Measurements from ENCODE around the gene MUC2. TPM values are rescaled to one million over a fixed set of nuclear protein-coding genes. Genes with fewer than 3 reads are reported as not detected.

The MUC2 gene
- total and polyA plus RNA-seq, 2 of the 13 experiments (the other 11 are each of a cell fraction or from before 2014, with no cell fraction given), result not detected

GRCh38 chr11:1104411-1105182 lies 29.9 kb downstream of the MUC2 start:
- Histone ChIP-seq H2AFZ (ENCODE audit: low read length) (no peak overlapping the region), H3K27ac (ENCODE audit: extremely low read length, insufficient read depth, low read length) (no peak overlapping the region), H3K79me2 (ENCODE audit: insufficient read depth, low read length) (no peaks in the 10 kb centered on the region), H3K27me3 (ENCODE audit: control insufficient read depth in 1 of 2, insufficient read depth in 2 of 2, low read length in 2 of 2) (peaks cover 17 to 73% of the 10 kb centered on the region in 2 experiments; a peak in 4 of 5 replicates), H3K9ac (ENCODE audit: insufficient read depth, low read depth, low read length) (no peak overlapping the region), H4K20me1 (ENCODE audit: insufficient read depth, low read length) (no peaks in the 10 kb centered on the region), H3K9me3 (ENCODE audit: low read length) (peaks cover 2% of the 10 kb centered on the region; the same call in 1 of the 2 replicates), H3K4me1 (ENCODE audit: insufficient read depth, low read length) (no peaks in the 10 kb centered on the region), H3K36me3 (replicated peaks in 1 of 2; ENCODE audit: control insufficient read depth in 1 of 2, insufficient read depth in 2 of 2, low read length in 2 of 2) (no peaks in the 10 kb centered on the region), H3K4me2 (ENCODE audit: low read depth, low read length) (no peak overlapping the region), H3K4me3 (replicated peaks in 1 of 3; ENCODE audit: insufficient read depth in 1 of 3, low read depth in 2 of 3, low read length in 3 of 3) (no peak overlapping the region)
- ChIA-PET CTCF (ENCODE audit: low intra/inter-chr PET ratio, low total read pairs) (no interaction called here), POLR2A (no interaction called here)
- no peak for ATAC-seq
- intact Hi-C loops (cut with micrococcal nuclease; ENCODE audit: unreplicated experiment), result no loop called here
- DNase-seq (ENCODE audit: low spot score), result no peak
- FAIRE-seq, result no peak
- BruUV-seq (replicated peaks), result no TSS peak
- no peak for TF ChIP-seq ZNF598 (CRISPR knock-in tag; IDR thresholded peaks at IDR 0.05; ENCODE audit: borderline replicate concordance)
- no peak for TF ChIP-seq CHCHD3 (CRISPR knock-in tag; IDR thresholded peaks at IDR 0.05)
- TF ChIP-seq ZNF841 (CRISPR knock-in tag; IDR thresholded peaks at IDR 0.05; ENCODE audit: borderline replicate concordance), result no peak
- TF ChIP-seq TBX2 (CRISPR knock-in tag; IDR thresholded peaks at IDR 0.05; ENCODE audit: borderline replicate concordance), result no peak
- TF ChIP-seq ZSCAN30 (CRISPR knock-in tag; IDR thresholded peaks at IDR 0.05), result no peak
- TF ChIP-seq, protein P1, sequence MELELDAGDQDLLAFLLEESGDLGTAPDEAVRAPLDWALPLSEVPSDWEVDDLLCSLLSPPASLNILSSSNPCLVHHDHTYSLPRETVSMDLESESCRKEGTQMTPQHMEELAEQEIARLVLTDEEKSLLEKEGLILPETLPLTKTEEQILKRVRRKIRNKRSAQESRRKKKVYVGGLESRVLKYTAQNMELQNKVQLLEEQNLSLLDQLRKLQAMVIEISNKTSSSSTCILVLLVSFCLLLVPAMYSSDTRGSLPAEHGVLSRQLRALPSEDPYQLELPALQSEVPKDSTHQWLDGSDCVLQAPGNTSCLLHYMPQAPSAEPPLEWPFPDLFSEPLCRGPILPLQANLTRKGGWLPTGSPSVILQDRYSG (CRISPR knock-in tag; IDR thresholded peaks at IDR 0.05), result no peak
- no peak for TF ChIP-seq MTA1 (CRISPR knock-in tag; IDR thresholded peaks at IDR 0.05; ENCODE audit: borderline replicate concordance)
- no peak for TF ChIP-seq RBFOX2 (IDR thresholded peaks at IDR 0.05; ENCODE audit: low read depth, low read length)
- no peak for TF ChIP-seq ZNF225 (CRISPR knock-in tag; IDR thresholded peaks at IDR 0.05)
- TF ChIP-seq ZNF138 (CRISPR knock-in tag; IDR thresholded peaks at IDR 0.05; ENCODE audit: low read depth), result no peak
- TF ChIP-seq ATF6 (CRISPR knock-in tag; conservative IDR thresholded peaks at IDR 0.05), result no peak
- TF ChIP-seq DMAP1 (CRISPR knock-in tag; IDR thresholded peaks at IDR 0.05), result no peak
- TF ChIP-seq SRSF1 (optimal IDR thresholded peaks at IDR 0.05; ENCODE audit: low read depth, low read length), result no peak
- TF ChIP-seq XRCC5 (optimal IDR thresholded peaks at IDR 0.05; ENCODE audit: low read length), result no peak
- TF ChIP-seq RXRB (CRISPR knock-in tag; IDR thresholded peaks at IDR 0.05; ENCODE audit: borderline replicate concordance), result no peak
- no peak for TF ChIP-seq ZNF792 (CRISPR knock-in tag; IDR thresholded peaks at IDR 0.05)
- TF ChIP-seq, protein P2, sequence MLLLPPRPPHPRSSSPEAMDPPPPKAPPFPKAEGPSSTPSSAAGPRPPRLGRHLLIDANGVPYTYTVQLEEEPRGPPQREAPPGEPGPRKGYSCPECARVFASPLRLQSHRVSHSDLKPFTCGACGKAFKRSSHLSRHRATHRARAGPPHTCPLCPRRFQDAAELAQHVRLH (CRISPR knock-in tag; IDR thresholded peaks at IDR 0.05; ENCODE audit: borderline replicate concordance, low read depth), result no peak
- TF ChIP-seq ZNF12 (CRISPR knock-in tag; IDR thresholded peaks at IDR 0.05), result no peak
- no peak for TF ChIP-seq ZFY (CRISPR knock-in tag; IDR thresholded peaks at IDR 0.05)
- TF ChIP-seq MATR3 (CRISPR knock-in tag; IDR thresholded peaks at IDR 0.05), result no peak
- in situ Hi-C loops (cut with HindIII; ENCODE audit: extremely low pct_ligation_motif_present, low pct_unique_long_range_greater_than_20kb), result no loop called here
- WGBS (ENCODE audit: low lambda C conversion rate), result 44% methylated on average over 8 of the region's 28 CpGs

Measured in HepG2 (cell line).